GM19351 (cell line): Measurements from ENCODE around the gene ZNF280A.
"Not testable (repeated sequence)": the region's sequence is repeated elsewhere in the genome, so short reads cannot be mapped to it uniquely, and the experiment has no call there.

Experiments used
- ATAC-seq: cut with Tn5 transposase; IDR thresholded peaks from one replicate; pipeline ENCODE4 v1.9.1; 2021; ENCODE audit warnings: mild to moderate bottlenecking, moderate library complexity; ENCODE audit not compliant: unreplicated experiment

Gene ZNF280A

DNA sequence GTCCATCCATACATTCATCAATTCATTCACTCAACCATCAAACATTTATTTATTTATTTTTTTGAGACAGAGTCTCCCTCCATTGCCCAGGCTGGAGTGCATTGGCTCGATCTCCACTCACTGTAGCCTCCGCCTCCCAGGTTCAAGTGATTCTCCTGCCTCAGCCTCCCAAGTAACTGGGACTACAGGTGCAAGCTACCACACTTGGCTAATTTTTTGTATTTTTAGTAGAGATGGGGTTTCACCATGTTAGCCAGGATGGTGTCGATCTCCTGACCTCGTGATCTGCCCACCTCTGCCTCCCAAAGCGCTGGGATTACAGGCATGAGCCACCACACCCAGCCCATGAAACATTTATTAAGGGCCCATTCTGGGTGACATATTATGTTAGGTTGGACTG lies 49.0 kb downstream of the ZNF280A start:
- not testable (repeated sequence) for ATAC-seq

DNA sequence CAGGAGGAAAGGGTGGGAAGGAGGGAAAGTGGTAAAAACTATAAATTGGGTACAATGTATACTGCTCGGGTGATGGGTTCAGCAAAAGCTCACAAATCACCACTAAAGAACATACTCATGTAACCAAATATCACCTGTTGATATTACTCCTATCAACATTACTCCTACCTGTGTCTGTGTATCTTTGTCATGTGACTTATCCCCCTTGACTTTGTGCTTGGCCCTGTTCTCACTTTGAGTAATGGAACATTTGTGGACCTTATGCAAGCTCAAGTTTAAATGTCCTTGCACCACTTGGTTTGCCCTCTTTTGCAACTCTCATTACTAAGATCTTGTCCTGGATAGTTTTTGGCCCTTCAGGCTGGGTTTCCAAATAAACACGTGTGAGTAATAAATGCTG lies 50.5 kb downstream of the ZNF280A start:
- ATAC-seq: no peak

GRCh38 chr22:22468794-22469469 lies 51.1 kb downstream of the ZNF280A start:
- ATAC-seq: not testable (repeated sequence)

DNA sequence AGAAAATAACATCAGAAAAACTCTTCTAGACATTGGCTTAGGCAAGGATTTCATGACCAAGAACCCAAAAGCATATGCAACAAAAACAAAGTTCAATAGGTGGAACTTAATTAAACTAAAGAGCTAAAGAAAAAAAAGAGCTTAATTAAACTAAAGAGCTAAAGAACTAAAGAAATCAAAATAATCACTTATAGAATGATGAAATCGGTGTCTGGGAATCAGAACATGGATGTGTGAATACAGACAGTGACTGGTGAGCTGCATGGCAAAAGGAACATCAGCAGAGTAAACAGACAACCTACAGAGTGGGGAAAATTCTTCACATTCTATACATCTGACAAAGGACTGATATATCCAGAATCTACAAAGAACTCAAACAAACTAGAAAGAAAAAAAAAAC lies 53.0 kb downstream of the ZNF280A start:
- no peak for ATAC-seq

DNA sequence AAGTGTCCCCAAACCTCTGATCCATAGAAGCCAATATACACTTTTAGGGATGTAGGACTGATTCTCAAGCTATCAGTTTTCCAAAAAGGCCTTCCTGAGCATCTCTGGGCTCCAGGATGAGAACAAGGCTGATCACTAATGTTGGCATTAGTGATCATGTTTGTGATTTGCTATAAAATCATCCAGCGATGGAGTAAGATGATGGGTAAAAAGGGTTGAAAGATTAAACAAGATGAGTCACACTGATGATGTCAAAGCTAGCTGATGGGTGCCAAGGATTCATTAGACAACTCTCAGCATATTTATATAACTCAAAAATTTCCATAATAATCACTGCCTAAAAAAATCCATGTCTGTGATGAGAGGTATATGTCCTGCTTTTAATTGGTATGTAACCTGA lies 54.3 kb downstream of the ZNF280A start:
- ATAC-seq: no peak

GRCh38 chr22:22465094-22465602 lies 54.9 kb downstream of the ZNF280A start:
- ATAC-seq: no peak

DNA sequence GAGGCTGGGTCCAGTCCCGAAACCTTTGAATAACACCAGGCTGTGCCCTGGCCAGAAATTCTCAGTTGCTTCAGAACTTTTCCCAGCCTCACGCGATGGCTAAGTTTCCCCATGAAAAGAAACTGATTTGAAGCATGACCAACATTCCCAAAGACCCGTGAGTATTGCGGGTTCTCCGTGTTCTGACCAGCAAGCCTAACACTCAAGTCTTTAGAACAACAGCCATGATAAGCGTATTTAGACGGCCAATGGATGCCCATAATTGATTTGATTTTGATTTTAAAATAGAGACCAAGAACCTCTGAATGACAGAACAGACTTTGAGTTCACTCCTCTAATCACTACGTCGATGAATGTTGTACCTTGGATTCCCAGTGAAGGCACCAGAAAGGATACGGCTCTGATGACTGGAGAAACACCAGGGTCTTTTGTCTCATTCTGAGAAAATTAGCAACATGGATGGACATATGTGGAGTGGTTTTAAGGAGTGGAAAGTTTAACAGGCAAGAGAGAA lies 55.5 kb downstream of the ZNF280A start:
- no peak for ATAC-seq

DNA sequence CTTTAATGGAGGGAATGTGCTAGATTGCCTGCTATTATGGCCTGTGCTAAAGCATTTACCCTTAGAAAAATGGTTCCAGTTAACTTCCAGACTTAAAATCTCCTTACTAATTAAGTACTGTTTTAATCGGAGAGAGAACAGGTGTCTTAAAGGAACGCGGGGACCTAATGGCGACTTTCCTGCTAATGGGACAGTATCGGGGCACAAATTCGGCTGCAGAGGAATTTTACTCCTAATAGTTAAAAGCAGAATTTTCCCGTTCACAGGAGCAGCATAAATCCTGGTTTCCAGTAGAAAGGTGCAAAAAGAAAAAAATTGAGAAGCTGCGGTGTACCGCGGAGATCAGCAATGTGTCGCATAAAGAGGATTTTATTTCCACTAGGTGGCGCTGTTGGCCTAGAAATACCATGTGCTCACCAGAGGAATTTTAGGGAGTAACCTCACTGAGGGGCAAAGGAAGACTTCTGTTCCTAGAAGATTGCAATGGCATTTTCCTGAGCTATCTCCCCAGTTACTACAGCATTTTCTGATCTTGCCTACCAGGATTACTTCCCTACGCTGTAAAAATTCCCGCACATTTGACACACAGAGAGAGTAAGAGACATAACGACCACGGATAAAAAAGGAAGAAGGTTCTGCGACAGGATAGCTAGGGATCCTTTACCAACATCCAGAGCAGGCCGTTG lies 56.1 kb downstream of the ZNF280A start:
- ATAC-seq: no peak
